HG03457 (cell line): Measurements from ENCODE around the gene DGKB.

Source experiments
- ATAC-seq: cut with Tn5 transposase; IDR thresholded peaks from one replicate; pipeline ENCODE4 v1.9.1; 2021; ENCODE audit warnings: moderate number of reproducible peaks; ENCODE audit not compliant: unreplicated experiment

The DGKB gene

GRCh38 chr7:14407246-14408015 lies 495.1 kb downstream of the DGKB start:
- no peak for ATAC-seq

- ATAC-seq: no peak
Measured at GRCh38 chr7:14403587-14403986, 499.0 kb downstream of the DGKB start.

GRCh38 chr7:14400271-14400670 lies 502.3 kb downstream of the DGKB start:
- ATAC-seq: no peak

GRCh38 chr7:14398526-14398925 lies 504.0 kb downstream of the DGKB start:
- ATAC-seq: no peak

GRCh38 chr7:14395860-14396259 lies 506.7 kb downstream of the DGKB start:
- ATAC-seq: no peak

- no peak for ATAC-seq
Measured at GRCh38 chr7:14394786-14395185, 507.8 kb downstream of the DGKB start.

GRCh38 chr7:14389595-14389994 lies 513.0 kb downstream of the DGKB start:
- no peak for ATAC-seq

GRCh38 chr7:14389181-14389591 lies 513.4 kb downstream of the DGKB start:
- ATAC-seq: no peak

- ATAC-seq: no peak
Measured at GRCh38 chr7:14385074-14385473, 517.5 kb downstream of the DGKB start.

- no peak for ATAC-seq
Measured at GRCh38 chr7:14381936-14382335, 520.6 kb downstream of the DGKB start.

- ATAC-seq: no peak
Measured at GRCh38 chr7:14381306-14381705, 521.2 kb downstream of the DGKB start.

- no peak for ATAC-seq
Measured at GRCh38 chr7:14380881-14381280, 521.7 kb downstream of the DGKB start.

- ATAC-seq: no peak
Measured at GRCh38 chr7:14377646-14378266, 524.8 kb downstream of the DGKB start.

GRCh38 chr7:14376711-14377110 lies 525.8 kb downstream of the DGKB start:
- ATAC-seq: no peak

GRCh38 chr7:14375998-14376397 lies 526.6 kb downstream of the DGKB start:
- ATAC-seq: no peak

- ATAC-seq: no peak
Measured at GRCh38 chr7:14374336-14374735, 528.2 kb downstream of the DGKB start.

- no peak for ATAC-seq
Measured at GRCh38 chr7:14368285-14368684, 534.3 kb downstream of the DGKB start.

GRCh38 chr7:14351167-14351566 lies 551.4 kb downstream of the DGKB start:
- no peak for ATAC-seq

- no peak for ATAC-seq
Measured at GRCh38 chr7:14341200-14341775, 561.3 kb downstream of the DGKB start.

GRCh38 chr7:14340393-14341074 lies 562.0 kb downstream of the DGKB start:
- ATAC-seq: no peak

- ATAC-seq: no peak
Measured at GRCh38 chr7:14339861-14340260, 562.7 kb downstream of the DGKB start.

- ATAC-seq: no peak
Measured at GRCh38 chr7:14336256-14336655, 566.3 kb downstream of the DGKB start.
